Measurements from ENCODE around the gene SF3B1.
A peak's percentile ranks its signal among the peaks of the same experiment; 100 is the strongest.

SF3B1 gene

DNA sequence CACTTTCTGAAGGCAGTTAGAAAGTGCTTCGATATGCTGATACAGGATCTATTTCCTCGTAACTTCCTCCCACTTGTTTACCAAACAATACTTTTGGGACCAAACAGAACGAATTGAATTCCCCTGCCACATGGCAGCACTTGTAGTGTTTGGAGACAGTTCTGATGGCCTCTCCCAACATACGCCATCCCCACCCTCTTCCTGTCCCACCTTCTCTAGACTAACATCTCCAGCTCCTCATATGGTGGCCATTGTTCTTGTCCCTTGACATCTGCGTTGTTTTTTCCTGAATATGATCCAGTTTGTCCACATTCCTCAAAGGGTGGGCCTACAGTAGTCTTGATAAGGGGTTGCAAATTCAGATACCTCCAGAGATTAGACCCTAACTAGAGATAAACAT, 70.8 kb downstream of the SF3B1 start:
- no peak for ATAC-seq
- TF ChIP-seq ZNF8 (CRISPR knock-in tag; IDR thresholded peaks at IDR 0.05) (no peak), TOX (CRISPR knock-in tag; IDR thresholded peaks at IDR 0.05; ENCODE audit: borderline replicate concordance) (no peak), ISL1 (CRISPR knock-in tag; IDR thresholded peaks at IDR 0.05) (no peak), GLIS3 (CRISPR knock-in tag; IDR thresholded peaks at IDR 0.05) (no peak), ZNF565 (CRISPR knock-in tag; conservative IDR thresholded peaks at IDR 0.05; ENCODE audit: low read depth) (no peak), PPARA (CRISPR knock-in tag; IDR thresholded peaks at IDR 0.05; ENCODE audit: borderline replicate concordance) (no peak), RARB (CRISPR knock-in tag; IDR thresholded peaks at IDR 0.05) (no peak)
- TF ChIP-seq, protein P1, sequence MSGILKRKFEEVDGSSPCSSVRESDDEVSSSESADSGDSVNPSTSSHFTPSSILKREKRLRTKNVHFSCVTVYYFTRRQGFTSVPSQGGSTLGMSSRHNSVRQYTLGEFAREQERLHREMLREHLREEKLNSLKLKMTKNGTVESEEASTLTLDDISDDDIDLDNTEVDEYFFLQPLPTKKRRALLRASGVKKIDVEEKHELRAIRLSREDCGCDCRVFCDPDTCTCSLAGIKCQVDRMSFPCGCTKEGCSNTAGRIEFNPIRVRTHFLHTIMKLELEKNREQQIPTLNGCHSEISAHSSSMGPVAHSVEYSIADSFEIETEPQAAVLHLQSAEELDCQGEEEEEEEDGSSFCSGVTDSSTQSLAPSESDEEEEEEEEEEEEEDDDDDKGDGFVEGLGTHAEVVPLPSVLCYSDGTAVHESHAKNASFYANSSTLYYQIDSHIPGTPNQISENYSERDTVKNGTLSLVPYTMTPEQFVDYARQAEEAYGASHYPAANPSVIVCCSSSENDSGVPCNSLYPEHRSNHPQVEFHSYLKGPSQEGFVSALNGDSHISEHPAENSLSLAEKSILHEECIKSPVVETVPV (CRISPR knock-in tag; IDR thresholded peaks at IDR 0.05) = no peak
- TF ChIP-seq, protein P2, sequence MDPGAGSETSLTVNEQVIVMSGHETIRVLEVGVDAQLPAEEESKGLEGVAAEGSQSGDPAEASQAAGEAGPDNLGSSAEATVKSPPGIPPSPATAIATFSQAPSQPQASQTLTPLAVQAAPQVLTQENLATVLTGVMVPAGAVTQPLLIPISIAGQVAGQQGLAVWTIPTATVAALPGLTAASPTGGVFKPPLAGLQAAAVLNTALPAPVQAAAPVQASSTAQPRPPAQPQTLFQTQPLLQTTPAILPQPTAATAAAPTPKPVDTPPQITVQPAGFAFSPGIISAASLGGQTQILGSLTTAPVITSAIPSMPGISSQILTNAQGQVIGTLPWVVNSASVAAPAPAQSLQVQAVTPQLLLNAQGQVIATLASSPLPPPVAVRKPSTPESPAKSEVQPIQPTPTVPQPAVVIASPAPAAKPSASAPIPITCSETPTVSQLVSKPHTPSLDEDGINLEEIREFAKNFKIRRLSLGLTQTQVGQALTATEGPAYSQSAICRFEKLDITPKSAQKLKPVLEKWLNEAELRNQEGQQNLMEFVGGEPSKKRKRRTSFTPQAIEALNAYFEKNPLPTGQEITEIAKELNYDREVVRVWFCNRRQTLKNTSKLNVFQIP (CRISPR knock-in tag; IDR thresholded peaks at IDR 0.05; ENCODE audit: borderline replicate concordance, low read depth) = no peak

DNA sequence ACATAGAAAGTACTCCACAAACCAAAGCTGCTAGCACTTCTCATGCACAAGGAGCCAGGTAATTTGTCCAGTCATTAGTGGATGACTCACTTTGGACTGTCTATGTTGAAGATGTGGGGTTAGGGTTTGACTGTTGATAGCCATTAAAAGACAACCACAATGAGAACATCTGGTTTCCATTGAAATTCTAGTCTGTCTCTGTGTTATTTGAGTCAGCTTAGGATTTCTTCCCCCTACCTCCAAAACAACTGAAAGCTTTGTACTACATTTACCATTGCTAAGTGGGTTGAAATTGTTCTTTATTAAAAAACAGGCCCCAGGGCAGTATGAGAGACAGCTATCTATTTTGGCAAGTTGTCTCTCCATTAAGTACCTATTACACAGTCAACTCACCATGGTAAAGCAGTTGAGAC, 74.1 kb downstream of the SF3B1 start:
- ATAC-seq = peak; percentile 88

More for the DNA sequence above, 74.1 kb downstream of the SF3B1 start:
- TF ChIP-seq ZNF8 (CRISPR knock-in tag; IDR thresholded peaks at IDR 0.05) (peak; percentile 68), ZFP3 (CRISPR knock-in tag; IDR thresholded peaks at IDR 0.05) (no peak), ZNF70 (CRISPR knock-in tag; IDR thresholded peaks at IDR 0.05) (no peak), OSR1 (CRISPR knock-in tag; IDR thresholded peaks at IDR 0.05) (no peak), TCF4 (CRISPR knock-in tag; IDR thresholded peaks at IDR 0.05; ENCODE audit: borderline replicate concordance) (peak; percentile 84), ESRRG (CRISPR knock-in tag; IDR thresholded peaks at IDR 0.05) (no peak), ARNTL (CRISPR knock-in tag; IDR thresholded peaks at IDR 0.05; ENCODE audit: borderline replicate concordance, low read depth) (no peak), GLIS3 (CRISPR knock-in tag; IDR thresholded peaks at IDR 0.05) (0 out of 2 replicates have a peak, but pooled peaks have one; percentile 45), ZC3H10 (CRISPR knock-in tag; IDR thresholded peaks at IDR 0.05) (no peak), CSDC2 (CRISPR knock-in tag; IDR thresholded peaks at IDR 0.05) (no peak), ISL1 (CRISPR knock-in tag; IDR thresholded peaks at IDR 0.05) (peak; percentile 67), ZFP30 (CRISPR knock-in tag; IDR thresholded peaks at IDR 0.05) (no peak), PPARA (CRISPR knock-in tag; IDR thresholded peaks at IDR 0.05; ENCODE audit: borderline replicate concordance) (no peak), SNAI2 (CRISPR knock-in tag; IDR thresholded peaks at IDR 0.05) (no peak), BACH2 (CRISPR knock-in tag; IDR thresholded peaks at IDR 0.05; ENCODE audit: borderline replicate concordance) (no peak), ZNF565 (CRISPR knock-in tag; conservative IDR thresholded peaks at IDR 0.05; ENCODE audit: low read depth) (no peak), RARB (CRISPR knock-in tag; IDR thresholded peaks at IDR 0.05) (no peak), TOX (CRISPR knock-in tag; IDR thresholded peaks at IDR 0.05; ENCODE audit: borderline replicate concordance) (no peak)
- TF ChIP-seq, protein P1 (CRISPR knock-in tag; IDR thresholded peaks at IDR 0.05) = no peak
- TF ChIP-seq, protein P2 (CRISPR knock-in tag; IDR thresholded peaks at IDR 0.05; ENCODE audit: borderline replicate concordance, low read depth) = no peak
- TF ChIP-seq, protein P3, sequence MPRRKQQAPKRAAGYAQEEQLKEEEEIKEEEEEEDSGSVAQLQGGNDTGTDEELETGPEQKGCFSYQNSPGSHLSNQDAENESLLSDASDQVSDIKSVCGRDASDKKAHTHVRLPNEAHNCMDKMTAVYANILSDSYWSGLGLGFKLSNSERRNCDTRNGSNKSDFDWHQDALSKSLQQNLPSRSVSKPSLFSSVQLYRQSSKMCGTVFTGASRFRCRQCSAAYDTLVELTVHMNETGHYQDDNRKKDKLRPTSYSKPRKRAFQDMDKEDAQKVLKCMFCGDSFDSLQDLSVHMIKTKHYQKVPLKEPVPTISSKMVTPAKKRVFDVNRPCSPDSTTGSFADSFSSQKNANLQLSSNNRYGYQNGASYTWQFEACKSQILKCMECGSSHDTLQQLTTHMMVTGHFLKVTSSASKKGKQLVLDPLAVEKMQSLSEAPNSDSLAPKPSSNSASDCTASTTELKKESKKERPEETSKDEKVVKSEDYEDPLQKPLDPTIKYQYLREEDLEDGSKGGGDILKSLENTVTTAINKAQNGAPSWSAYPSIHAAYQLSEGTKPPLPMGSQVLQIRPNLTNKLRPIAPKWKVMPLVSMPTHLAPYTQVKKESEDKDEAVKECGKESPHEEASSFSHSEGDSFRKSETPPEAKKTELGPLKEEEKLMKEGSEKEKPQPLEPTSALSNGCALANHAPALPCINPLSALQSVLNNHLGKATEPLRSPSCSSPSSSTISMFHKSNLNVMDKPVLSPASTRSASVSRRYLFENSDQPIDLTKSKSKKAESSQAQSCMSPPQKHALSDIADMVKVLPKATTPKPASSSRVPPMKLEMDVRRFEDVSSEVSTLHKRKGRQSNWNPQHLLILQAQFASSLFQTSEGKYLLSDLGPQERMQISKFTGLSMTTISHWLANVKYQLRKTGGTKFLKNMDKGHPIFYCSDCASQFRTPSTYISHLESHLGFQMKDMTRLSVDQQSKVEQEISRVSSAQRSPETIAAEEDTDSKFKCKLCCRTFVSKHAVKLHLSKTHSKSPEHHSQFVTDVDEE (CRISPR knock-in tag; IDR thresholded peaks at IDR 0.05) = peak; percentile 82; the same call in 1 of the 2 replicates
- TF ChIP-seq, protein P4, sequence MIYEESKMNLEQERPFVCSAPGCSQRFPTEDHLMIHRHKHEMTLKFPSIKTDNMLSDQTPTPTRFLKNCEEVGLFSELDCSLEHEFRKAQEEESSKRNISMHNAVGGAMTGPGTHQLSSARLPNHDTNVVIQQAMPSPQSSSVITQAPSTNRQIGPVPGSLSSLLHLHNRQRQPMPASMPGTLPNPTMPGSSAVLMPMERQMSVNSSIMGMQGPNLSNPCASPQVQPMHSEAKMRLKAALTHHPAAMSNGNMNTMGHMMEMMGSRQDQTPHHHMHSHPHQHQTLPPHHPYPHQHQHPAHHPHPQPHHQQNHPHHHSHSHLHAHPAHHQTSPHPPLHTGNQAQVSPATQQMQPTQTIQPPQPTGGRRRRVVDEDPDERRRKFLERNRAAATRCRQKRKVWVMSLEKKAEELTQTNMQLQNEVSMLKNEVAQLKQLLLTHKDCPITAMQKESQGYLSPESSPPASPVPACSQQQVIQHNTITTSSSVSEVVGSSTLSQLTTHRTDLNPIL (CRISPR knock-in tag; IDR thresholded peaks at IDR 0.05; ENCODE audit: low read depth) = 0 out of 2 replicates have a peak, but pooled peaks have one; percentile 15
- TF ChIP-seq, protein P5, sequence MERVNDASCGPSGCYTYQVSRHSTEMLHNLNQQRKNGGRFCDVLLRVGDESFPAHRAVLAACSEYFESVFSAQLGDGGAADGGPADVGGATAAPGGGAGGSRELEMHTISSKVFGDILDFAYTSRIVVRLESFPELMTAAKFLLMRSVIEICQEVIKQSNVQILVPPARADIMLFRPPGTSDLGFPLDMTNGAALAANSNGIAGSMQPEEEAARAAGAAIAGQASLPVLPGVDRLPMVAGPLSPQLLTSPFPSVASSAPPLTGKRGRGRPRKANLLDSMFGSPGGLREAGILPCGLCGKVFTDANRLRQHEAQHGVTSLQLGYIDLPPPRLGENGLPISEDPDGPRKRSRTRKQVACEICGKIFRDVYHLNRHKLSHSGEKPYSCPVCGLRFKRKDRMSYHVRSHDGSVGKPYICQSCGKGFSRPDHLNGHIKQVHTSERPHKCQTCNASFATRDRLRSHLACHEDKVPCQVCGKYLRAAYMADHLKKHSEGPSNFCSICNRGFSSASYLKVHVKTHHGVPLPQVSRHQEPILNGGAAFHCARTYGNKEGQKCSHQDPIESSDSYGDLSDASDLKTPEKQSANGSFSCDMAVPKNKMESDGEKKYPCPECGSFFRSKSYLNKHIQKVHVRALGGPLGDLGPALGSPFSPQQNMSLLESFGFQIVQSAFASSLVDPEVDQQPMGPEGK (CRISPR knock-in tag; IDR thresholded peaks at IDR 0.05; ENCODE audit: borderline replicate concordance) = peak; percentile 41; the same call in 1 of the 2 replicates

All from SK-N-SH treated with all-trans-retinoic acid at 6 μM for 48 hours (cell line).